HG02763 (cell line): ENCODE results near the gene ROCK2.

ENCODE experiments used
- ATAC-seq: cut with Tn5 transposase; IDR thresholded peaks from one replicate; pipeline ENCODE4 v1.9.1; 2021; ENCODE audit warnings: mild to moderate bottlenecking, moderate library complexity; ENCODE audit not compliant: unreplicated experiment

Gene ROCK2

GRCh38 chr2:11368059-11368572 is 23.7 kb upstream of the ROCK2 start:
- no peak for ATAC-seq

DNA sequence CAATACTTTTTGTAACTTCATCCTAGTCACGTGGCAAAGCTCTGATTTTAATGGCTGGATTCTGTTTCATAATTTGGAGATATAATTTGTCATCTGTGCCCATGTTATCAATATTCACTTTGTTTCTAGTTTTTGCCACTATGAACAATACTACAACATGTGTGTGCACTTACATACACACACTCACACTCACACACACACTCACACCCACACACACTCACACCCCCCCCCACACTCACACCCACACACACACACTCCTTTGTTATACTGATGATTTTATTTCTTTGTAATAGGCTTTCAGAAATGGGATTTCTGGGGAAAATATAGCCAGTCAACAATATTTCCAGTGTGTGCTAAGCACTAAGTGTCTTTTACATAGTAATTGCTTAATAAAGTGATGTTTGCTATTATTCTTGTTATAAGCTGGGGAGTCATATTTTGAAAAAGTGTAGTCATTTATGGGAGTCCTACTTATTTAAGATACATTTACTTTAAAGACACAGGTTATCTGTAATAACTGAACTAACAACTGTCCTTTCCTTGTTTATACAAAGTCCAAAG is 22.8 kb upstream of the ROCK2 start:
- ATAC-seq: no peak

DNA sequence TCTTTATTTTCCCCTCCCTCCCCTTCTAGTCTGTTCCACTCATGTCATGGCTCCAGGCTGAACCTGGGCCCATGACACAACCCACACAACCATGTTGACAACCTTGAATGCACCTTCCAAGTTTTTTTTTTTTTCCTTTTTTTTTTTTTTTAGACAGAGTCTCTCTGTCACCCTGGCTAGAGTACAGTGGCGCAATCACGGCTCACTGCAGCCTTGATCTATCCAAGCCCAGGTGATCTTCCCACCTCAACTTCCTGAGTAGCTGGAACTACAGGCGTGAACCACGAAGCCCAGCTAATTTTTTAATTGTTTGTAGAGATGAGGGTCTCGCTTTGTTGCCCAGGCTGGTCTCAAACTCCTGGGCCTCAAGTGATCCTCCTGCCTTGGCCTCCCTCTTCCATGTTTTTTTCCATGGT is 21.9 kb upstream of the ROCK2 start:
- no peak for ATAC-seq

- no peak for ATAC-seq
These were observed 20.9 kb upstream of the ROCK2 start for GRCh38 chr2:11365096-11365879.

- ATAC-seq: no peak
These were observed 20.1 kb upstream of the ROCK2 start for GRCh38 chr2:11364565-11364887.

- ATAC-seq: no peak
These were observed 19.6 kb upstream of the ROCK2 start for GRCh38 chr2:11363868-11364564.

DNA sequence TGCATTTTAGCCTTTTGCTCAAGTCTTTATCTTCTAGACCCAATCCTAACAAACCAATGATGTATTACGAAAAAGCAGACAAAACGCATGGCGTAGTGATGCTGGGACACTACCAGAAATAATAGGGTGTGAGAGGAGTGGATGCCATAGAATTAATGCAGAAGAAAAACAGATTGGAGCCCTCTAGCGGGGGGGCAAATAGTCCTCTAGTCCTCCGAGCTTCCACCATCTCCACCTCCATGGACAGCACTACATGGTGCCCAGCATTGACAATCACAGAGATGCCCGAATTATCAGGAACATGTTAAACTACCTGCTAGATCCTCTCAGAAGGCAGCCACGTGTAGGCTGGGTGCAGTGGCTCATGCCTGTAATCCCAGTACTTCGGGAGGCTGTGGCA is 15.4 kb upstream of the ROCK2 start:
- ATAC-seq: no peak

DNA sequence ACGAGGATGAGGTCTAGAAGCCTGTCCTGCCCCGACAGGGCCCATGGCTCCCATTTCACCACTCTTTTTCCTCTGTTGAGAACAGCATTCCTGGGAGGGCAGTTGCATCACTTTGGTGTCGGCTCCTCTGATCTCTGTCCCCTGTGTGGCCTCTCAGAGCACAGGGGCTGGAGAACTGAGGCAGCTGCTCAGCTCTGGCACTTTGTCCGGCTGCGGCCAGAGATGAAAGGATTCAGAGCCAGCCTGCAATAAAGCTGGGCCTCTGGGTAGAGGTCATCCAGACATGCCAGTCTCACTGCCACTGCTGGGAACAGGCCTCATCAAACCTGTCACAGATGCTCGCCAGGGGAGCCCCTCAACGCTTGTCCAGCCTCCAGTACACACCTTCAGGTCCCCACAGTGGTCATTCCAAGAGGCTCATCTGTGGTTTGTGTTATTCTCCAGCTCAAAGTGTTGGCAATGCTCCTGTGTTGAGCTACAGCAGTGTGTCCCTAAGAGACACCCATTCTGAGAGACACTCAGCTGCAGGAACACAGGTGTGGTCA is 13.1 kb upstream of the ROCK2 start:
- ATAC-seq: no peak

GRCh38 chr2:11356764-11357163 is 12.3 kb upstream of the ROCK2 start:
- ATAC-seq: no peak

DNA sequence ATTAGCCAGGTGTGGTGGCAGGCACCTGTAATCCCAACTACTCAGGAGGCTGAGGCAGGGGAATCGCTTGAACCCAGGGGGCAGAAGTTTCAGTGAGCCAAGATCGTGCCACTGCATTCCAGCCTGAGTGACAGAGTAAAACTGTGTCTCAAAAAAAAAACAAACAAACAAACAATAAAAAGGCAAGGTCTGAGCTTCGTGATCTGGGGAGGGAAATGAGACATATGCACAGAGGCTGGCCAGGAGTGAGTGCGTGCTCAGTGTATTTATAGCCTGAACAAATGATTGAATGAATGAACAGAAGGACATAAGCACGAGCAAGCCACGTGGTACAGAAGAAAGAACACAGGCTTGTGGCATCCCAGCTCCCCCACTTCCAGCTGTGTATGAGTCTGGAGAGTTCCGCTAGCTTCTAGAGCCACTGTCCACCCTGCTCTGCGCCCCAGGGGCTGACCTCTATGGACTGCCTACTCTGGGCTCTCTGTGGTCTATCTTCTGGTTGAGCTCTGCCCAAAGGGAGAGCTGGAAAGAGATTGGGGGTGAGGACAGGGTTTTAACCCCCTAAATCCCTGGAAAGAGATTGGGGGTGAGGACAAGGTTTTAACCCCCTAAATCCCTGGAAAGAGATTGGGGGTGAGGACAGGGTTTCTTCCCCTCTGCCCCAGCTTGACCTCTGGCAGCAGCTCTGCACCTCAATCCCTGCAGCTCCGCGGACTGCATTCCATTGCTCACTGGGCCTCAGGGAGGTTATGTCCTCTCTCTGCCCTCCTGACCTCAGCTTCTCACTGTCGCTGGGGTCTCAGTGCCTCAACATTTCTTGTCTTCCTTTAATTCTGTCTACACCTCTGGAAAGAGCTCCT is 11.0 kb upstream of the ROCK2 start:
- ATAC-seq: no peak

DNA sequence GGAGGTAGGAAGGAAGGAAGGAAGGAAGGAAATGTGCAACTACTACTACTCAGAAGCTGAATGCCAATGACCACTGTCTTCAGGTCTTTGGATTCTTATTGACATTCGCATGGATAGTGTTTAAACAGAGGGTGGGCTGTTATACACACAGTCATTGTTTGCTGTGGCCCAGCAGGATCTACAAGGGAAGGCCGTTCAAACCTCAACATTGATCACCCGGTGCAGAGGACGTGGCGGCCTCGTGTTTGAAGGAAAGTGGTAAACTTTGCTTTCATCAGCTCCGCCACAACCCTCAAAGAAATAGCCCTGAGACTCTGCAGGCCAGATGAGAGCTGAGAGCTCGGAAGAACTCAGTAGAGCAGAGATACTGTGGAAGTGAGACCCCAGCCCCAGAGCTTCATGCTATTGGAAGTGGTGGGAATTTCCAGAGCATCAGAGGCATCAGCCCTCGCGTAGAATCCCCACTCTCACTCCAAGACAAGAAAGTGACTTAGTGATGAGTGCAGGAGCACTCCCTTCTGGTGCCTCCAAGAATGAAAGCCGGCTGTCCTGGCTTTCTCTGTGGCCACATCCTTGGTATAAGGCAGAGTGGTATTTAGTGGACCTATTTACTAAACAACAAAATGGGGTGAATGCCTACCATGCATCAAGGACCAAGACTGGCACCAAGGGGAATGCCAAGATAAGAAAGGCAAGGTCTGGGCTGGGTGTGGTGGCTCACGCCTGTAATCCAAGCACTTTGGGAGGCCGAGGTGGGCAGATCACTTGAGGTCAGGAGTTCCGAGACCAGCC is 10.1 kb upstream of the ROCK2 start:
- no peak for ATAC-seq

DNA sequence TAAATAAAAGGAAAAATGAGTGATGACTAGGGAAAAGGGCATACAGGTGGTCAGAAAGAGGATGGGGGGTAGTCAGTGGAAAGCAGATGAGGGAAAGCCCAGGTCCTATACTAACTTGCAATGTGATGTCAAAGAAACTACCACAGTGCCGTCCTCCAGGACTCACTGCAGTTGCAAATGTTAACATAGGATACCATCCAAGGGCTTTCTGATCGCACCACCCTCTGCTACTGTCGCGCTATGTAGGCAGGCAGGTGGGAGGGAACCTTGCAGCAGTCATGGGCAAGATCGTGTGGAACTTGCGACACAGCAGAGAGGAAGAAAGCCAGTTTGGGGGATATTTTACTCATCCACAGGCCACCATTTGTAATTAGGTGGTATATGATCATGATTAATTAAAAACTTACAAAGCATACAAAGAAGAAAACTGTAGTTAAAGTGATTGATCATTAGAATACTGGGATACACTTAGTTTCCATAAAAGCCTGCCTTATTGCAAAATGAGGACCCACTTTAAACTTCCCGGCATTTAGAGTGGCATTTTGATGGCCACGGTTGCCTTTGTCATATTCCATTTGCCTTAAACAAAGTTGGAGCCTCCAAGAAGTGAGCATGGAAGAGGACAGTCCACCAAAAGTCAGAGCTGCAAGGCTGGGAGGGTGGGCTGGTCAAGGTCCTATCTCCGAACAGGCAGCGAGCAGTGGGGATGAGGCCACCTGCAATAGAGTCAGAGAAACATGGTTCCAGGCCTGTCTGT is 8.5 kb upstream of the ROCK2 start:
- no peak for ATAC-seq

DNA sequence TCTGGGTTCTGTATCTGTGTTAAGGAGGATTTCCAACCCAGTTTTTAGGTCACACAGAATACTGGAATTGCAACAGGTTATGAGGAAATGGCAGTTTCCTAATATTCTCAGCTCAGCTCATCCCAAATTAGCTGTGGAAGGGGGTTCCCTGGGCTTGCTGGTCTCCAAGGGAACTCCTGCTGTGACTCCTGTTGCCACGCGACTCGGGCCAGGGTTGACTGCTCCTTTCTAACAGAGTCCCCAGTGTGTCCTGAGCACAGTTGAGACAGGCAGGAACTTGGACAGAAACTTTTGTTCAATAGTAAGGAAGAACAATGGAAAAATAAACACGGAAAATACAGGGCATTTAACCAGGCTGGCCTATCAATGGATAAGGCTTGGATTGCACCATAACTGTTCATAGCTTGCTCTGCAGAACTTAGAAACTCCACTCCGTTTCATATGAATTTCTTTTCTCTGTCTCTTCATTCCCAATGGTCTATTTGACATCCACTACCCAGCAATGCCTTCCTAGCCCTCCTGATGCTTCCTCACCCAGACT is 3.8 kb upstream of the ROCK2 start:
- no peak for ATAC-seq

GRCh38 chr2:11347403-11347959 is 3.0 kb upstream of the ROCK2 start:
- ATAC-seq: no peak

DNA sequence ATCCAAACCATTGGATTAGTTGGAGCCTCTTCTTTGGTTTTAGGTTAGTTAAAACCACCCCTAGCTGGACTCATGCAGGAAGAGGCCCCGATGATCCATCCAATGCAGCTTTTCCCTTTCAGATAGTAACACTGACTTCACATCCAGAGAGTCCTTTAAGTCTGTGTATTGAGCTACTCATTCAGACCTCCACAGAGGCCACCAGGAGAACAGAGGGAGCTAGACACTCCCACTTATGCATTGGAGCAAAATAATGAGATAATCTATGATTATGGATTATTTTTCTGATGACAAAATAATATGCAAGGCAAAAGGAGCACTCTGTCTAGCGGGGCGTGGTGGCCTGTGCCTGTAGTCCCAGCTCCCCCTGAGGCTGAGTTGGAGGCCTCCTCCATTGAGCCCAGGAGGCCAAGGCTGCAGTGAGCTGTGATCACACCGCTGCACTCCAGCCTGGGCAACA is 1.6 kb upstream of the ROCK2 start:
- ATAC-seq: no peak

- no peak for ATAC-seq
These were observed 681 bp upstream of the ROCK2 start for GRCh38 chr2:11344956-11345677.

DNA sequence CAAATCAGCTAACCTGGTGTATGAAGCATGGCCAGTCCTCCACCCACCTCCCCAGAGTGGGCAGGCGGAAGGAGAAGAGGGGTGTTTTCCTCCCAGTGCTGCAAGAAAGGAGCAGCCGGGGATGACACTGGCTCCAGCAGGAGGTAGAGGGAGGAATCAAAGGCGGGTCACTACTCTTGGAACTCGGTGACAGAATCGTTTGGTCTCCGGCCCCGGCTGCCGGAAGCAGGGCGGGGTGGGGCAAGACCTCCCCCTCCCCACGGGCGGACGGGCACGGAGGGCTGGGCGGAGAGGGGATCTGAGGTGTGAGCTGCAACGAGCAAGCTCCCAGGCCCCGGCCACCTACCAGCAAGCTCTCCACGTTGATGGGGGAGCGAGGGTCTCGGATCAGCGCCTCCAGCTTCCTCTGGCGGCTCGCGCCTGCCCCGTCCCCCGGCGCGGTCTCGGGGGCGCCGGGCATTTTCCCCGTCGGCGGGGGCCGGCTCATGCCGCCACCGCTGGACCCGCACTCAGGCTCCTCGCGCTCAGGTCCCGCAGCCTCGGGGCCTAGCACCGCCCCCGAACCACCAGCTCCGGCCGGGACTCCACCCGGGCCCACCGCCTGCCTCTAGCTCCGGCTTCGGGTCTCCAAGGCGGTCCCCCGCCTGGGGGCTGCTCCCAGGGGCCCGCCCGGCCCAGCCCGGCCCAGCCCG is 640 bp downstream of the ROCK2 start:
- ATAC-seq: peak; percentile 31

DNA sequence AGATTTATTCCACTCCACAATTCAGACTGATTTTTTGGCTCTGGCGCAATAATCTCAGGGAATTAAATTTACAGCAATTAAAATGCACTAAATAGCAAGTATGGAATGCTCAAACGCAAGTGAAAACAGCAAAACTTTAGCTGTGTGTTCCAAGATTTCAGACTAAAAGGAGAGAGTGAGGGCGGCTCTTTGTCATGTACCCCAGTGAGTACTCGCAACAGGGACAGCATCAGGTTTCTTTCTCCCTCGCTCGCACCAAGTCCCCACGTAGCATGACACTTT is 1.1 kb downstream of the ROCK2 start:
- no peak for ATAC-seq
